ENCODE results near the gene OPN5.

The OPN5 gene

GRCh38 chr6:47781732-47782131 is at the start of gene OPN5:
Gene OPN5 (plus strand): TSS chr6:47782032. CDS start chr6:47782067, 35 bp downstream.
- Histone ChIP-seq H3K9me3 (ENCODE audit: insufficient read depth, low read length) (no peaks in the 10 kb centered on the region), H3K4me3 (ENCODE audit: insufficient read depth, low read length, poor library complexity, severe bottlenecking) (no peak within 1 kb of the TSS), H3K9me2 (replicated peaks; ENCODE audit: insufficient read depth, low read length) (no peaks in the 10 kb centered on the region), H3K27ac (ENCODE audit: low read depth, low read length) (no peak within 1 kb of the TSS), H2AFZ (ENCODE audit: low read depth, low read length, severe bottlenecking) (no peak within 1 kb of the TSS), H3F3A (ENCODE audit: insufficient read depth) (no peaks in the 10 kb centered on the region), H3K27me3 (ENCODE audit: low read length) (no peaks in the 10 kb centered on the region), H3K79me2 (ENCODE audit: insufficient read depth, low read length) (no peaks in the 10 kb centered on the region), H4K20me1 (ENCODE audit: low read depth, low read length) (no peaks in the 10 kb centered on the region), H3K36me3 (ENCODE audit: low read length) (no peaks in the 10 kb centered on the region), H3K9ac (ENCODE audit: low read length) (no peak within 1 kb of the TSS), H3K4me2 (ENCODE audit: low read depth, low read length, poor library complexity, severe bottlenecking) (no peak within 1 kb of the TSS)
- TF ChIP-seq CTCF (IDR thresholded peaks at IDR 0.05; ENCODE audit: insufficient read depth, low read length, poor library complexity, severe bottlenecking): no peak
- no peak for TF ChIP-seq EZH2phosphoT487 (conservative IDR thresholded peaks at IDR 0.05; ENCODE audit: low read length)

GRCh38 chr6:47733879-47734558 is 47.8 kb upstream of the OPN5 start:
- Histone ChIP-seq H3F3A (ENCODE audit: insufficient read depth) (no peaks in the 10 kb centered on the region), H3K27ac (ENCODE audit: low read depth, low read length) (no peak overlapping the region), H3K9ac (ENCODE audit: low read length) (no peak overlapping the region), H3K9me3 (ENCODE audit: insufficient read depth, low read length) (no peaks in the 10 kb centered on the region), H3K4me2 (ENCODE audit: low read depth, low read length, poor library complexity, severe bottlenecking) (no peak overlapping the region), H3K9me2 (replicated peaks; ENCODE audit: insufficient read depth, low read length) (no peaks in the 10 kb centered on the region), H3K79me2 (ENCODE audit: insufficient read depth, low read length) (no peaks in the 10 kb centered on the region), H3K4me3 (ENCODE audit: insufficient read depth, low read length, poor library complexity, severe bottlenecking) (no peak overlapping the region), H3K36me3 (ENCODE audit: low read length) (no peaks in the 10 kb centered on the region), H4K20me1 (ENCODE audit: low read depth, low read length) (no peaks in the 10 kb centered on the region), H3K27me3 (ENCODE audit: low read length) (no peaks in the 10 kb centered on the region), H2AFZ (ENCODE audit: low read depth, low read length, severe bottlenecking) (no peak overlapping the region)
- TF ChIP-seq EZH2phosphoT487 (conservative IDR thresholded peaks at IDR 0.05; ENCODE audit: low read length) (no peak), CTCF (IDR thresholded peaks at IDR 0.05; ENCODE audit: insufficient read depth, low read length, poor library complexity, severe bottlenecking) (peak; percentile 70)

- Histone ChIP-seq H3K9me3 (ENCODE audit: insufficient read depth, low read length) (no peaks in the 10 kb centered on the region), H3K36me3 (ENCODE audit: low read length) (no peaks in the 10 kb centered on the region), H3K27ac (ENCODE audit: low read depth, low read length) (no peak overlapping the region), H3K79me2 (ENCODE audit: insufficient read depth, low read length) (no peaks in the 10 kb centered on the region), H3K4me2 (ENCODE audit: low read depth, low read length, poor library complexity, severe bottlenecking) (no peak overlapping the region), H3F3A (ENCODE audit: insufficient read depth) (no peaks in the 10 kb centered on the region), H4K20me1 (ENCODE audit: low read depth, low read length) (no peaks in the 10 kb centered on the region), H3K27me3 (ENCODE audit: low read length) (no peaks in the 10 kb centered on the region), H3K9ac (ENCODE audit: low read length) (no peak overlapping the region), H2AFZ (ENCODE audit: low read depth, low read length, severe bottlenecking) (no peak overlapping the region), H3K4me3 (ENCODE audit: insufficient read depth, low read length, poor library complexity, severe bottlenecking) (no peak overlapping the region), H3K9me2 (replicated peaks; ENCODE audit: insufficient read depth, low read length) (no peaks in the 10 kb centered on the region)
- no peak for TF ChIP-seq EZH2phosphoT487 (conservative IDR thresholded peaks at IDR 0.05; ENCODE audit: low read length)
- TF ChIP-seq CTCF (IDR thresholded peaks at IDR 0.05; ENCODE audit: insufficient read depth, low read length, poor library complexity, severe bottlenecking): no peak
These were observed 46.9 kb upstream of the OPN5 start for GRCh38 chr6:47734831-47735481.
